Prostate gland (tissue), 2 donors: Measurements from ENCODE around the gene ANKRD55. TPM values are rescaled to one million over a fixed set of nuclear protein-coding genes. Genes with fewer than 3 reads are reported as not detected.
"Not testable (repeated sequence)": the region's sequence is repeated elsewhere in the genome, so short reads cannot be mapped to it uniquely, and the experiment has no call there.

ENCODE experiments used
- DNase-seq: peaks from one replicate; pipeline ENCODE4 v3.0.0-alpha.2; 2019; ENCODE audit warnings: low spot score
- H3K27ac ChIP-seq, 2 donors: fragments of 200-600 bp; sonication (generic); 2 replicates each; pipeline ENCODE4 v1.5.1; 2017 to 2019
- H3K27me3 ChIP-seq: fragments of 200-600 bp; sonication (generic); replicated peaks from 2 replicates; pipeline ENCODE4 v1.5.1; 2019; ENCODE audit not compliant: insufficient read depth
- H3K36me3 ChIP-seq, 2 donors: fragments of 200-600 bp; sonication (generic); 1 replicate in 1 of 2; 2 replicates in 1 of 2; pipeline versions ENCODE4 v1.5.1 to v1.8.1; 2017 to 2019
- H3K4me1 ChIP-seq: fragments of 200-600 bp; sonication (generic); replicated peaks from 2 replicates; pipeline ENCODE4 v1.5.1; 2019
- H3K4me3 ChIP-seq, 2 donors: fragments of 200-600 bp; sonication (generic); 2 replicates each; pipeline ENCODE4 v1.5.1; 2017 to 2019
- H3K9me3 ChIP-seq: fragments of 200-600 bp; sonication (generic); 2 replicates; pipeline ENCODE4 v1.5.1; 2017
- POLR2A ChIP-seq: fragments of 450-650 bp; IDR thresholded peaks from one replicate; pipeline ENCODE4 v1.6.1; 2016; ENCODE audit warnings: antibody characterized with exemption, mild to moderate bottlenecking
- POLR2AphosphoS5 ChIP-seq: sonication (generic); formaldehyde crosslinking; IDR thresholded peaks from one replicate; pipeline ENCODE4 v1.6.1; 2017; ENCODE audit warnings: antibody characterized with exemption
- WGBS: methylation state at CpG from one replicate; pipeline ENCODE4 v1.1.5; 2018; 5-methylcytosine and 5-hydroxymethylcytosine counted together
- intact Hi-C: fragments of 100-400 bp; cut with DNase I; formaldehyde crosslinking; loops from one replicate; pipeline ENCODE4 v1.14.2; 2022
- total RNA-seq, 2 donors: library from RNA; depleted of rRNA; stranded (reverse); fragments of >200 nt; gene quantifications; one replicate each; pipeline ENCODE4 v1.1.0, GENCODE V29; 2016
- TF ChIP-seq, protein P1 (sequence below), 4 experiments: fragments of 200-600 bp in 2 of 4; fragments of 450-650 bp in 2 of 4; sonication (generic) in 2 of 4; IDR thresholded peaks; 1 replicate in 3 of 4; 2 replicates in 1 of 4; pipeline ENCODE4 v1.5.1; 2016 to 2019; ENCODE audit warnings: antibody characterized with exemption in 4 of 4, mild to moderate bottlenecking in 2 of 4, moderate library complexity in 2 of 4

ANKRD55 gene
- total RNA-seq, 2 donors from 2014 or later: 1.1 TPM; not detected in 1

DNA sequence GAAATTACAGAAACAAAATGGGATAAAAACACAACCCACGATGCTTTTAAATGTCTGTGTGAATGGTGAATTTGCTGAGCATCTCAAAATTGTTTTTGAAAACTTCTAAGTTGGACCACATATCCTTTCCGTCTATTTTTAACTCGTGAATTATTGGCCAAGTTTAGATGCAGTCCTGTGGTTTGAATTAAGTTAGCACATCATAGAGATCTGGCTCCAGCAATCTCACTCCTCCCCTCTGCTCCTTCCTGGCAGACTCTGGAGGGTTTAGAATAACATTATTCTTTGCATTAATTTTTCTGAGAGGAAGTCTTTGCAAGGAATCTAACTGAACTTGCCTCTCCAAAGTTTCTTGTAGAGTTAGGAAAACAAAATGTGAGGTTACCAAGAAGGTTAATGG is 14.5 kb upstream of the ANKRD55 start:
- intact Hi-C loops: no loop called here
- WGBS: 73% methylated on average over 3 of the region's 3 CpGs
- DNase-seq: no peak
- no peaks in the 10 kb centered on the region for H3K9me3 ChIP-seq
- H3K36me3 ChIP-seq: no peaks in the 10 kb centered on the region
- H3K27ac ChIP-seq: no peak overlapping the region
- no peaks in the 10 kb centered on the region for H3K27me3 ChIP-seq
- H3K4me1 ChIP-seq: no peaks in the 10 kb centered on the region
- no peak overlapping the region for H3K4me3 ChIP-seq
- TF ChIP-seq POLR2A: no peak
- no peak for TF ChIP-seq POLR2AphosphoS5
- TF ChIP-seq, protein P1, sequence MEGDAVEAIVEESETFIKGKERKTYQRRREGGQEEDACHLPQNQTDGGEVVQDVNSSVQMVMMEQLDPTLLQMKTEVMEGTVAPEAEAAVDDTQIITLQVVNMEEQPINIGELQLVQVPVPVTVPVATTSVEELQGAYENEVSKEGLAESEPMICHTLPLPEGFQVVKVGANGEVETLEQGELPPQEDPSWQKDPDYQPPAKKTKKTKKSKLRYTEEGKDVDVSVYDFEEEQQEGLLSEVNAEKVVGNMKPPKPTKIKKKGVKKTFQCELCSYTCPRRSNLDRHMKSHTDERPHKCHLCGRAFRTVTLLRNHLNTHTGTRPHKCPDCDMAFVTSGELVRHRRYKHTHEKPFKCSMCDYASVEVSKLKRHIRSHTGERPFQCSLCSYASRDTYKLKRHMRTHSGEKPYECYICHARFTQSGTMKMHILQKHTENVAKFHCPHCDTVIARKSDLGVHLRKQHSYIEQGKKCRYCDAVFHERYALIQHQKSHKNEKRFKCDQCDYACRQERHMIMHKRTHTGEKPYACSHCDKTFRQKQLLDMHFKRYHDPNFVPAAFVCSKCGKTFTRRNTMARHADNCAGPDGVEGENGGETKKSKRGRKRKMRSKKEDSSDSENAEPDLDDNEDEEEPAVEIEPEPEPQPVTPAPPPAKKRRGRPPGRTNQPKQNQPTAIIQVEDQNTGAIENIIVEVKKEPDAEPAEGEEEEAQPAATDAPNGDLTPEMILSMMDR (IDR thresholded peaks at IDR 0.05): no peak

DNA sequence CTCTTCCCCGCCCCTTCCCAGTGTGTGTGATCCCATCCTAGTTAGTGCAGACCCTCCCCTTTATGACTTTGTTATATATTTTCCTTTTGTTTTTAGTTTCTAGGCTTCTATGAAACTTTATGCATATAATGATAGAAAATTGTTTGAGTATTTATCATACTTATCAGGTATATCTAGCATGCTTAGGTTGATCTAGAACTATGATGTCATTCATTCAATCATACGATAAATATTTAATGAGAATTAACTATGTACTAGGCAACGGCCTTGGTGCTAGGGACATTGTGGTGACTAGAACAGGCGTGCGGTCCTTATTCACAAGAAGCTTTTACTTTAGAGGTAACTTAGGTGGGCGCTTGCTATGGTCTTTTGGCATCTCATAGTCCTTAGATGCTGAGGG is 13.6 kb upstream of the ANKRD55 start:
- H3K27ac ChIP-seq: no peak overlapping the region
- H3K27me3 ChIP-seq: no peaks in the 10 kb centered on the region
- H3K4me1 ChIP-seq: no peaks in the 10 kb centered on the region
- 94% methylated on average over 6 of the region's 6 CpGs for WGBS
- TF ChIP-seq, protein P1 (IDR thresholded peaks at IDR 0.05): no peak
- no peak for TF ChIP-seq POLR2AphosphoS5
- TF ChIP-seq POLR2A: no peak
- H3K4me3 ChIP-seq: no peak overlapping the region
- no peaks in the 10 kb centered on the region for H3K9me3 ChIP-seq
- intact Hi-C loops: no loop called here
- no peak for DNase-seq
- no peaks in the 10 kb centered on the region for H3K36me3 ChIP-seq

DNA sequence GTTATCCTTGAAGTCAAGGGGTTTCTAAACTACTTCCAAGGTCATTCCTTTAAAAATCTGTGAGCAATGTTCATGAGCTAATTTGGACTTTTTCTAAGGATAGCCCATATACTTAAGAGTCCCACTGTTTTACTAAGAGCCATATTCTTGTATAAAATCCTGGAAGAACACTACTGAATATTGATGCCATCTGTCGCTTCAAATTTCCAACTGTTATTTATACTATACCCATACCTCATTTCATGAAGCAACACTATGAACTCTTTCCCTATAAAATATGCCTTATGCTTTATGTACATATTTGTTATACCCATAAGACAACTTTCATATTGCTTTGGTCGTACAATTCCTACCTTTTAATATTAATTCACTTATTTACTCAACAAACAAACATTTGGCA is 12.4 kb upstream of the ANKRD55 start:
- TF ChIP-seq, protein P1 (IDR thresholded peaks at IDR 0.05): no peak
- TF ChIP-seq POLR2AphosphoS5 (no peak), POLR2A (no peak)
- Histone ChIP-seq H3K27ac (no peak overlapping the region), H3K27me3 (no peaks in the 10 kb centered on the region), H3K36me3 (no peaks in the 10 kb centered on the region), H3K9me3 (no peaks in the 10 kb centered on the region), H3K4me3 (no peak overlapping the region), H3K4me1 (no peaks in the 10 kb centered on the region)
- intact Hi-C loops: no loop called here
- WGBS: 81% methylated on average over 2 of the region's 2 CpGs
- DNase-seq: no peak

DNA sequence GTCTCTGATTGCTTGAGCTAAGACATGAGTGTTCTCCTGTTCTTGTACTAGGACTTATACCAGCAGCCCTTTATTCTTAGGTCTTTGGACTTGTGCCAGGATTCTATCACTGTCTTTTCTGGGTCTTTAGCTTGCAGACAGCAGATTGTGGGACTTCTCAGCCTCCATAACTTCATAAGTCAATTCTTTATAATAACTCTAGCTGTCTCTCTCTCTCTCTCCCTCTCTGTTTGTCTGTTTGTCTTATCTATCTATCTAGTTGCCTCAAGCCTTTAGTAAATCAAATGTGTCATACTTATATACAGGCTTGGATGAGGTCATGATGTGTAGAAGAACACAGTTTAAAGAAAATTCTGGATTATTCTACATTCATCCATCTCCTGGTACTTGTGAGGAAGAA is 11.5 kb upstream of the ANKRD55 start:
- H3K4me1 ChIP-seq: no peaks in the 10 kb centered on the region
- no peaks in the 10 kb centered on the region for H3K27me3 ChIP-seq
- no peaks in the 10 kb centered on the region for H3K36me3 ChIP-seq
- H3K9me3 ChIP-seq: no peaks in the 10 kb centered on the region
- TF ChIP-seq POLR2AphosphoS5 (no peak), POLR2A (no peak)
- TF ChIP-seq, protein P1 (IDR thresholded peaks at IDR 0.05): no peak
- intact Hi-C loops: no loop called here
- no peak overlapping the region for H3K4me3 ChIP-seq
- DNase-seq: no peak
- no peak overlapping the region for H3K27ac ChIP-seq

DNA sequence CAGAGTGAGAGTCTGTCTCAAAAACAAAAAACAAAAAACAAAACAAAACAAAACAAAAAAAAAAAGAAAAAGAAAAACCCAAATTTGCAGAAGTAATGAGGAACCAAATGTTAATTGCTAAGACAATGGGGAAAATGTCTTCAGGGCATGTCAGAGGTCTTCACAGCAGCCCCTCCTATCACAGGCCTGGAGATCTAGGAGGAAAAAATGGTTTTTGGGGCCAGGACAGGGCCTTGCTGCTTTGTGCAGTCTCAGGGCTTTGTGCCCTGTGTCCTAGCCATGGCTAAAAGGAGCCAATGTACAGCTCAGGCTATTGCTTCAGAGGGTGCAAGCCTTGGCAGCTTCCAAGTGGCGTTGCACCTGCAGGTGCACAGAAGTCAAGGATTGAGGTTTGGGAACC is 9.1 kb upstream of the ANKRD55 start:
- H3K27me3 ChIP-seq, DNase-seq, H3K4me3 ChIP-seq, H3K9me3 ChIP-seq, H3K36me3 ChIP-seq, H3K27ac ChIP-seq, intact Hi-C loops, H3K4me1 ChIP-seq: not testable (repeated sequence)
- 100% methylated on average over 1 of the region's 1 CpG for WGBS
